Hematopoietic multipotent progenitor cell treated with erythropoietin and hydrocortisone succinate and interleukin-3 and kit ligand, for 6 days (in vitro differentiated cells): ENCODE data around the gene MACO1.
A peak's percentile ranks its signal among the peaks of the same experiment; 100 is the strongest.
"Not testable (repeated sequence)": the region's sequence is repeated elsewhere in the genome, so short reads cannot be mapped to it uniquely, and the experiment has no call there.

Experiments used
- DNase-seq: peaks from one replicate; pipeline ENCODE4 v3.0.0-alpha.2; 2015

Gene MACO1

DNA sequence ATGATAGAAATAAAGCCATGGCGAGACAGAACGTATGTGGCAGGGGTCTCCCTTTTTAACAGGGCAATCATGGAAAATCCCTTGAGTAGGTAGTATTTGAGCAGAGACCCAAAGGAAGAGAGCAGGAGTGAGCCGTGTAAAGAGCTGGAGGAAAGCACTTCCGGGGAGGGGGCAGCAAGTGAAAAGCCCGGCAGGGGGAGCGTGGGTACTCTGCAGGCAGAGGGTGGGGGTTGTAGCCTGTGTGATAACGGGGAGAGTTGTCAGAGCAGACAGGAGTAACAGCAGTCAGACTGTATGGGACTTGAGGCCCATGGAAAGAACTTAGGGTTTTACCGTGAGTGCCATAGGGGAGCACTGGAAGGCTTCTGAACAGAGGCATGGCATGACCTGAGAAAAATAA lies 61.6 kb downstream of the MACO1 start:
- DNase-seq: no peak

DNA sequence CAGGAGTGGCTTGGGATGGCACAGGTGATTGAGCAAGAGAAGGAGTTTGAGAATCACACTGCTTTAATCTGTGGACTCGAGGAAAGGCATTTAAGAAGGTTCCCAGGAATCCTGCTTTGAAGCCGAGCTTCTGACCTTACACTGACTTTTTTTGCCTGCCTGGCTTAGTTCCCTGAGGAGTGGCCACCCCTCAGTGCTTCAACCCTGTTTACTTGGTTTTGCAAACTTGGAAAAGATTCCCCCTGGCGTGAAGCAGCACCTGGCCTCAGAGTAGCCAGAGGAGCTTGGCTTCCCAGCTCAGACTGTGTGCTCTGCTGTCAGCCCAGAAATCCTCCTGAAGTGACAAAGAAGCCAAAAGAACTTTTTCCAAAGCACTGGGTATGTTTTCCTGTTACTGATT lies 64.3 kb downstream of the MACO1 start:
- DNase-seq: no peak

DNA sequence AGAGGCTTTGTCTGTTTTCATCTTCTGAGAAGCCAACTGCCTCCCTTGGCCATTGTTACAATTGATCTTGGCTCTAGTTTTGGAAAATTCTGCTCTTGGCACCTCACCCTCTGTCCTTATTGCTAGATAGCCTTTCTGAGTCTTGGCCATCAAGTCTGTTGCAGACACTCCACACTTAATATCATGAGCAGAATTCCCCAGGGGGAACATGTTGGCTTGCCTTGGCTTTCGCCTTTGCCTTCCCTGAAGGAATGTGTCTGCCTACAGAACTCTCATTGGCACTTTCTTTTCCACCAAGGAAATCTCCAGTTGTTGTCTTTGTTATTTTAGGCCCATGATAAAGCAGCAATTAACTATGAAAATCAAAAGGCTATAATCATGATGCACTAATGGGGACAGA lies 70.0 kb downstream of the MACO1 start:
- no peak for DNase-seq

DNA sequence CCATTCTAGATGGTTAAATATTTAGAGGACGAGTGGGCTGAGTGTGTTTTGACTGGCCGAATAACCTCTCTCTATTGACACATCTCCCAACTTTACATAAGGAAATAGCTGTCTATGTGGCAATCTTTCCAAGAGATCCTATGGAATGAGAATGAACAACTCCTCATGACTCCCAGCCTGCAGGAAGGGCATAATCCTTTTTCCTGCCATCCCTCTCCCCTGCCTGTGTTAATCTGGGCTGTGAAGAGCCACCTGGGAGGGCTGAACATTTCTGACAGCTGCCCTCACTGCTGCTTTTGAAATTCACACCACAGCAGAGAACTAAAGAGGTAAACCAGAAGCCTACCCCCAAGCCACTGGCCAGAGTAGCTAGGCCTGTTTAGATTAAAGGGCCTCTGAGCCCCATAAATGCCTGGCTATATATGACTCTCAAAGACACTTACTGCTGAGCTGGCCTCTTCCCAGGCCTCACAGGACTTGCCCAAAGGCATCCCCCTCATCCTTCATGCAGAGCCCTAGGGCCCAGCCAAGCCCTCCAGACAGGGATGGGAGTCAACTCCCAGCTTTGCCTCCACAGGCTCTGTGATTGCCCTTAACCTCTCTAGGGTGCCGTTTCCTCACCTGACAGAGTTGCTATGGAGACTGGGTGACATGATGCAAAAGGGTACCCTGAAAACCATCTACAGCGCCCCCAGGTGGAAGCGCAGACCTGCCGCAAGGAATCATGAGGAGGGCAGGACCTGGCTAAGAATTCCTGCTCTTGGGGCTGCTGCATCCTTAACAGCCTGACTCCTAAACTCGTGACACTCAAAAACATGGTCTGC lies 70.8 kb downstream of the MACO1 start:
- DNase-seq: peak; percentile 27

DNA sequence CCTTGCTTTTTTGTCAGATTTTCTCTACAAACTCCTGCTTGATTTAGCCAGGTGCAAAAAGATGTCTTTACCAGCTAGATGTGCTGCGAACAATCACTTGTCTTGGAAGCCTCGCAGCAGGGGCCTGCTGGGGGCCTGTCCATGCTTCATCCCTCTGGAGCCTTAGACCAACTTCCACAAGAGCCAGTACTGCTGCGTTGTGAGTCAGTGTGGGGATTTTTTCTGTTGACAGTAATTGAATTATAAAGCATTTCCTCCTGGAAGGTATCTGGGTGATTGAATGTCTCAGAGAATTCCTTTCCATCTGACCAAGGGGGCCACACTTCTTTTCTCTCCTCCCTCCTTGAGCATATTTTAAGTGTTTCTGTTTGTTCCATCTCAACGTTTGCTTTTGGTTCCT lies 72.3 kb downstream of the MACO1 start:
- DNase-seq: no peak

DNA sequence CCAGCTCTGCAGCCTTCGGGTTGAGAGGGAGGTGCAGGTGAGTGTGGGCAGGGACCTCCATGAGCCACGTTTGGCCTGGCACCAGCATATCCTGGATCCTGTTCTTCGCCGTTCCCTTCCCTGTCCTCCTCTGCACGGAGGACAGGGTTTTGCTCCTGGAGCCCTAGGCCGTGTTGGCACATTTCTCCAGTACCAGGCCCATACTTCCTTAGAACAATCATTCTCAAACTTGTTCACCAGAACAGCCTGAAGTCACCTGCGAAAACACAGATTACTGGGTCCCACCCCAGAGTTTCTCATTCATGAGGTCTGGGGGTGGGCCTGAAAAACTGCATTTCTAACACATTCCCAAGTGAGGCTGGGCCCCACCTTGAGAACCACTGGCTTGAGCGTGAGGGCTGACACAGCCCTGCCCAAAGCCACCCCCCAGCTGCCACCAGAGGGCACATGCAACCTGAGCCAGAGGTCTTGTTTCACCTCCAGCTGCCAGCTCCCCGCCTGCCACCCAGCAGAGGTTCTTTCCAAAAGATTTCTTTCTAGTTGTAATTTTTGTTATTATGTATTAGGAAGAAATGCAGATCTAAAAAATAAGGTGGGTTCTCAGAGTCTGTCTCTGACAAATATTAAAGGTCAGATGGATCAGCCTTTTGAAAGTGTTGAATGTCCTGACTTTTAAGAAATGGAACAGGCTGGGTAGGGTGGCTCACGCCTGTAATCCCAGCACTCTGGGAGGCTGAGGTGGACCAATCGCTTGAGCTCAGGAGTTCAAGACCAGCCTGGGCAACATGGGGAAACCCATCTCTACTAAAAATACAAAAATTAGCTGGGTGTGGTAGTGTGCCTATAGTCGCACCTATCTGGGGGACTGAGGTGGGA lies 73.1 kb downstream of the MACO1 start:
- DNase-seq: peak; percentile 76

DNA sequence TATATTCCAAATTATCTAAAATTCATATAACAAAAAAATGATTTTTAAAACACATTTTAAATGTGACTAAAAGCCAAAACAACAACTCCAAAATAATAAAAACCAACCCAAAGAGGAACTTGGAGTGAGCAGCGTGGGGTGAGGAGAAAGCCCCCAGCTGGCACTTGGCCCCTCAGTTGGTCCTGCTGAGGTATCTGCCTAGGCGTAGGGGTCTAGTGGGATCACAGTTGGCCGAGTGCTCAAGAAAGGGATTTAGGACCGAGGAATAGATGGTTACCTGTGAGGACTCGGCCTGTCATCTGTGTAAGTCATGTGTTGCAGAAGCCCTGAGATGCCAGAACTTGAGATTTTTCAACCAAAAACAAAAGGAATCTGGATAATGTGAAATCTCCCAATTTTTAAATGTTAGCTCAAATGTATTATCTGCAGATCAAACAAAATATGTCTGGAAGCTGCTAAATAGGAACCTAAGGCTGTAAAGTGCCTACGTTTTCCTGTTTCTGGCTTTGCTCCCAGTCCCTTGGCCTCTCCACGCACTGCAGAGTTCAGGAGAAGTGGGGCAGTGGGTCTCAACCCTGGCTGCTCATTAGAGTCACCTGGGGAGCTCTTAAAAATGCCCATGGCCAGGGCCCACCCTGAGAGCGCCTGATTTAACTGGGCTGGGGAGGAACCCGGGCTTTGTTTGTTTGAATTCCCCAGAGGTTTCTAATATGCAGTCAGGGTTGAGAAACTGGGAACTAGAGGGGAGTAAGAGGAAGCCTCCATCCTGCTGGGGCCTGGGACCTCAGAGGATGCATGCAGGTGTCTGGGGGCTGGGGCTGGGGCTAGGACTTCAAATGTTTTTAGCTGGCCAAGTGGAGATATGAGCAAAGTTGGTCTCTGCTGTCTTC lies 74.3 kb downstream of the MACO1 start:
- no peak for DNase-seq

DNA sequence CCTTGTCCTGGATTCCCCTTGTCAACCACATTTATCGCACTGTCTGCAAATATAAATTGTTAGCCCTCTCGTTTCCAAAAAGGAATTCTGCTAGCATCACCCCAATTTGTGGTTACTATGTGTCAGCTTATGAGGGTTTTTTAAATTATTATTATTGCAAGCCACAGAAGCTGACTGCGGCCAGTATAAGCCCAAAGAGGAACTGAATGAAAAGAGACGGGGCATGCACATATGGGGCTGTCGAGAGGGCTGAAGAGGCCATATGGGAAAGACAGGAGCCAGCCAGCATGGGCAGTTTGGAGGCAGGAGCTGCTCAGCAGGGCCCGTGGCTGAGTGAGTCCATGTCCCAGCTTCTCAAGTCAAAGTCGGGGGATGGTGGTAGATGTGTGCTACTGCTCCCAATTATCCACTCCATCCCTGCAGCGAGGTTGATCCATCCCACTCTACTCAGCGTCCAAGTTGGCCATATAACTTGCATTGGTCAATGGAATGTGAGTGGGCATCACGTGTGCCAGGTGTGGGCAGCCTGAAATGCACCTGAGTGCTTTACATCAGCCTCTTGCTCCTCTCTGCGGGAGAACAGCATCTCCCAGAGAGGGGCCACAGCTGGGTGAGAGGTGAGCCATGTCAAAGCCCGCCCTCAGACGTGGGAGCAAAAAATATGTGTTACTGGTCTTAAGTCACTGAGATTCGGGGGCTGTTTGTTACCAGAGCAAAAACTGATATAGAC lies 75.1 kb downstream of the MACO1 start:
- peak; percentile 26 for DNase-seq

DNA sequence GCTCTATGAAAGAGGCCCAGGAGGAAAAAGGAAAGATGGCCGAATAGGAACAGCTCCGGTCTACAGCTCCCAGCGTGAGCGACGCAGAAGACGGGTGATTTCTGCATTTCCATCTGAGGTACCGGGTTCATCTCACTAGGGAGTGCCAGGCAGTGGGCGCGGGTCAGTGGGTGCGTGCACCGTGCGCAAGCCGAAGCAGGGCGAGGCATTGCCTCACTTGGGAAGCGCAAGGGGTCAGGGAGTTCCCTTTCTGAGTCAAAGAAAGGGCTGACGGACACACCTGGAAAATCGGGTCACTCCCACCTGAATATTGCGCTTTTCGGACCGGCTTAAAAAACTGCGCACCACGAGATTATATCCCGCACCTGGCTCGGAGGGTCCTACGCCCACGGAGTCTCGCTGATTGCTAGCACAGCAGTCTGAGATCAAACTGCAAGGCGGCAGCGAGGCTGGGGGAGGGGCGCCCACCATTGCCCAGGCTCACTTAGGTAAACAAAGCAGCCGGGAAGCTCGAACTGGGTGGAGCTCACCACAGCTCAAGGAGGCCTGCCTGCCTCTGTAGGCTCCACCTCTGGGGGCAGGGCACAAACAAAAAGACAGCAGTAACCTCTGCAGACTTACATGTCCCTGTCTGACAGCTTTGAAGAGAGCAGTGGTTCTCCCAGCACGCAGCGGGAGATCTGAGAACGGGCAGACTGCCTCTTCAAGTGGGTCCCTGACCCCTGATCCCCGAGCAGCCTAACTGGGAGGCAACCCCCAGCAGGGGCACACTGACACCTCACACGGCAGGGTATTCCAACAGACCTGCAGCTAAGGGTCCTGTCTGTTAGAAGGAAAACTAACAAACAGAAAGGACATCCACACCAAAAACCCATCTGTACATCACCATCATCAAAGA lies 76.1 kb downstream of the MACO1 start:
- DNase-seq: not testable (repeated sequence)

DNA sequence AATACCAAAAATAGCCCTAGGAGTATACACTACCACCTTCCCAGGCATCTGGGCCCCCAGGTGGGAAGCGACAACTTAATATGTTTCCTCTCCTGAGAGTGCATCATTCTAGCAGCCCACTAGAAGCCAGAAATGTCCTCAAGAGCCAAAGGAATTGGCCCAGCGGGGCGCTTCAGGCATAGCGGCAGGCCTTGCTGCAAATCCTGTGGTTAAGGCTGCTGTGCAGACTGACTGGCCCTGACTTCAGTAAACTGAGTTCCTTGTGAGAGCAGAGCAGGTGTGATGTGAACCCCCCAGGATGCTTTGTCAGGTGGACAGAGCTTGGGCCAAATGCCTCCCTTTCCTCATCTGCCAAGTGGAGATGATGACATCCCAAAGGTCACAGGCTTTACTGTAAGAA lies 83.0 kb downstream of the MACO1 start:
- no peak for DNase-seq

DNA sequence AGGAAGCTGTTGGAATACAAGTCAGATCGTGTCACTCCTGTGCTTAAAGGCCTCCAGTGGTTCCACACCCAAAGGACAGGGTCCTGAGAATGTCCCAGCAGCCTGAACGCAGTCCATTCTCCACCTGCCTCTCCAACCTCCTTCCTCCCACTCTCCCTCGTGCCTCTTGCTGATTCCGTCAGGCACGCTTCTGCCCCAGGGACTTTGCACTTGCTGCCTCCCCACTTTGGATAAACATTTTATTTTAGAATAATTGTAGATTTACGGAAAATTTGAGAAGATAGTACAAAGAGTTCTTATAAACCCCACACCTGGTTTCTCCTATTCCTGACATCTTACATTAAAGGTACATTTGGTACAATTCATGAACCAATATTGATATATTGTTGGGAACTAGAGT lies 84.3 kb downstream of the MACO1 start:
- DNase-seq: no peak

DNA sequence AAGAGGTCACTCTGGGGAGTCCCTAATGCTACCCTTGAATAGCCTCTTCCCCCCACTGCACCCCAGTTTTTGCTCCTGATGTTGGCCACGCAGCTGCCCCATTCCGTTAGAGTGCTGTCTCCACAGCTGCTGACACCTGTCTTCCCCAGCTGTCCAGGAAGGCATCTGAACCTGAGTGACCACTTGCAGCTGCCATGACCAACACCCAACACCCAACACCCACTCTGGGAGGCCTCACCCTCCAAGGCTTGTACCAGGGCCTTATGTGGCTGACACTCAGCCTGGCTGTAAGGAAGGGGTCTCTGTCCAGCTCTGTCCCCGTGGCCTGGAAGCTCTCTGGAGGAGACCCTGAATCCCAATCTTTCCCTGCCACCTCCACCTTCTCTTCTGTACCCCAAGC lies 86.0 kb downstream of the MACO1 start:
- no peak for DNase-seq

DNA sequence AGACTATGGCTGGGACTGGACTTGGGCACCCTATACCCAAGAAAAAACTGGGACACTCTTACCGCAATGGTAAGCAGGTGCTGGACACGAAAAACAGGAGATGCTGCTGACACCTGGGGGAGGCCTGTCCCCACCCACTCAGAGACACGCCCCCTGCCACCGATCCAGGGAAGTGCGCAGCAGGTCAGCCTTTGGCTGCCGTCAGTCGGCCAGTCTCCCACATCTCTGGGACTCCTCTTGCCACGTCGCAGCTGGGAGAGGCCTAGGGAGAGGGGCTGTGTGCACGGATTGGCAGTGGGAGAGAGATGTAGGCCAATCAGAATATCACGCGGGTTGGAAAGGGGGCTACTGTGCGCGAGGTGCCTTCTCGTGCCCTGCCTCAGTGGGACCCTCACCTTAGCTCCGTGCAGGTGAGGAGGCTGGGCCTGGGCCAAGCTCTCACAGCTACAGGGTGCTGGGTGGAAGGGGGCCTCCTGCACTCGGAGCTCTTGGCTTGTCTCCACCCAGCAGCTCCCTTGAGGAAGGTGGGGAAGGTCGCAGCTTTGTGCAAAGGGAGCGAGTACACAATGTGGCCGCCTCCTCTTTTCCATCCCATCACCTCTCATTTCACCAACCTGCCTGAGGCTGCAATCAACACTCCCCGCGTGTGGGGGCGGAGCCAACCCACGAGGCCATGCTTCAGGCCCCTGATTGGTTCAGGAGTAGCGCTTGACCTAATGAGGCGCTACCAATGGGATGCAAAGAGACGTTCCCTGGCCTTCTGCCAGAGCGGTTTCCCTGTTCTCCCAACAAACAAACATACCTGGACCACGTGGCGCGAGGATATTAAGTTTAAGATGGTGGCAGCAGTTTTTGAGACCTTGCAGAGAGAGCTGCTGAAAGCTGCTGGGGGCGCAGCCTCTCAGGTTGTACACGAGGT lies 87.0 kb downstream of the MACO1 start:
- DNase-seq: no peak

DNA sequence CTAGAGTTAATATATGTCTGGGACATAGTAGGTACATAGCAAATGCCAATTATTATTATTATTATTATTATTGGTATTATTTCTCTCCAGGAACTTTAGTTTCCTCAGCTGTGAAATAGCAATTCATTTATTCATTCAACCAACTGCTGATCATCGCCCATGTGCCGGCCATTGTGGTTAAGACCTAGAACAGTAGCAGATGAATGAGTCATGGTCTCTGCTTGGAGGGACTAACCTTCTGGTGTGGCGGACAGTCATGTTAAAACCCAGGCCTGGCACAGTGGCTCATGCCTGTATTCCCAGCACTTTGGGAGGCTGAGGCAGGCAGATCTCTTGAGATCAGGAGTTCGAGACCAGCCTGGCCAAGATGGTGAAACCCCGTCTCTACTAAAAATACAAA lies 88.9 kb downstream of the MACO1 start:
- DNase-seq: no peak

DNA sequence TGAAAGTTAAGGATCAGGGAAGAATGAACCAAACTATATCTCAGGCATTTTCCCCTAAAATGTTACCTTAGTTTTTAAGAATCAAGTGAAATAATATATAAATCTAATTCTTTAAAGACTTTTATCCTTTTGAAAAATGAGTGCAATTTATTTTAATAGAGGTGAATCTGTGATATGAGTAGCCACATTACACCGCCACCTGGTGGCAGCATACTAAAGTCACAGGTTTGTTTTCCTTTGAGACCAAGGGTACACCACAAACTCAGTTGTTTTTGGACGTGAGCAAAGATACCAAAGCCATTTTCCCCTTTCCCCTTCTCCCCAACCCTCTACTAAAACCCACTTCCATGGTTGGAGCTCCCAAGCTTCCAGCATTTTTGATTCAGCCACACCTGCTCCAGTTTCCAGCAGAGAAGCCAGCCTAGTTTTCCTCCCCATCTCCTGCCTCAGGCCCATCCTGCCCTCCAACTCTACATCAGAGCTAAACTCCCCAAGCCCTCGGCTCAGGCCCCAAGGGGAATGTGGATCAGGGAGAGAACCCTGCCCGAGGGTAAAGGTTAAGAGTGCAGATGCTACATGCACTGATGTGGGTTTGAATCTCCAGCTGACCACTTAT lies 89.9 kb downstream of the MACO1 start:
- peak; percentile 87 for DNase-seq

DNA sequence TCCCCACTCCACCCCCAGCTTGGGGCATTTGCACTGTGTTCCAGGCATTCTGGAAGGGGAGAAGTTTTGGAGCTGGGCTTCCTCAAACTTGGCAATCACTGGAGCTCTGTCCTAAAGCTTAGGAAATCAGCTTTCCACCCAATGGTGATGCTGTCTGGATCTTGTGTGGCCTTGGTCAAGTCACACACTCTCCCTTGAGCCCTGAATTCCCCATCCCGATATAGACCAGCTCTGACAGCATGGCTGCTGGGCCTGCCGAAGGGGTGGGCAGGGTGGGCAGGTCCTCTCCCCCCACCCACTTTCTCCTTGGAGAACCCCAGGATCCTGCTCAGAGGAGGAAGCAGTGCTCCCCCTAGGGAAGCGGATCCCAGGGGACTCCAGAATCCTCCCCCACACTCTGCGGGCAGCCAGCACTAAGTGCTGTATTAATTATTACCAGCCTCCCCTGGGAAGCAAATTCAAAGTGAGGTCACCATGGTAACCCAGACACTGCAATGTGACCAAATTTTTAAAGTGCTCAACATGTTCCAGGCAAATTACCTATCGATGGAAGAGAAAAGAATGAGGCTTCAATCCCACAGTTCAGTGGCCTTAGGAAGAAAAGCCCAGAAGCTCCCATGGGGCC lies 91.4 kb downstream of the MACO1 start:
- DNase-seq: no peak

DNA sequence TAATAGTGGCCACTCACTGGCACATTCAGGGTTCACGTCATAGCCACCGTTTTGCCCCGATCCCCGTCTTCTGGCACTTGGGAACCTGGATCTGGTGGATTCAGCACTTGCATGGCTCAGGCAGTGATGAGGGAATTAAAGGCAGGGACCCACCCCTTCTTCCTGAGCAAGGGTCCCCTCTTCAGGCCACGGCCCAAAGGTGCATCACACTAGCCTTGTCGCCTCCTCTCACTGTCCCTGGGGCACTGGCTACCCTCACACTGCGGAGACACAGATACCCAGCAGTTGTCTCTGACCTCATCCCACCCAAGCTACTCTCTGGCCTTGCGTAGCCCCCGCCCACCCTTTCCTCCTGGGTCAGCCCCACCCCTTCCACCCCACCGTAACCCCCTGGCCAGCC lies 92.8 kb downstream of the MACO1 start:
- peak; percentile 58 for DNase-seq

DNA sequence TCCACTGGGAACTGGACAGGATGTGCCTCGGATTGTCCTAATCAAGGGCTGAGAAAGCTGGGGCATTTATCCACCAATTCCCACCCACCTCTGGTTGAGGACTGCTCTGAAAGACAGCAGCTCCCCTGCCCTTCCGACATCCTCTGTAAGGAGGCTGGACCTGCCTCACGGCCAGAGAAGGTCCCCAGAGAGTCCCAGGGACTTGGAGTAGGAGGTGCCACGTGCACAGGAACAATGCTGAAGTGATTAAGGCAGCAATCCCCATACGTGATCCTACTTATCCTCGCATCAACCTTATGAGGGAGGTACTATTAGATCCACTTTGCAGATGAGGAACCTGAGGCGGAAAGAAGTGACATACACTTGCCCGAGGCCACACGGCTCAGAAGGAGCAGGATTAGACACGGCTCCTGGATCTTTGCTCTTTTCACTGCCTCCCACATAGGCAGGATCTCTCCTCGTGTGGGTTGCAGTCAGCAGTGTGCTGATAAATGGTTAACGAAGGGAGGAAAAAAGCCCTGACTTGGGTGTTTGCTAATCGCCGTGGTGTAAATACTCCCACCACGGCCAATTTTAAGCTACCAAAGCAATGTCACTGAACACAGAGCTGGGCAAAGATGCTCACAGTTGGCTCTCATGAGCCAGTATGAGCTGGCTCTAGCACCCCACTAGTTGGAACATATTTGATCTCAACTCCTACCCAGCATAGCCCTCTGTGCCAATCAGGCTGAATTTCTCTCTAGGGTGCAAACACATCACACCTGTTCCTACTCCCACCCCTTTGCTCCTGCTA lies 94.1 kb downstream of the MACO1 start:
- no peak for DNase-seq

DNA sequence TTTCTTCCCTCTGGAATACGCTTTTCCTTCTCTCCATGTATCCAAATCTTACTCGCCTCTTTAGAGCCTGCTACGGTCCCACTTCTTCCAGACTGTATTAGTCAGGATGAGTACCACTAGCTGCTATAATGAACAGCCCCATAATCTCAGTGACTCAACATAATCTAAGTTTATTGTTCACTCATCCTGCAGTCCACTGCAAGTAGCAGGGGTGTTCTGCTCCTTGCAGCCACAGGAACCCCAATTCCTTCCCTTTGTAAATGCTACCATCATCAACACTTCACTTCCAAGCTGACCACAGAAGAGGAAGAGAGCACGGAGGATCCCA lies 94.6 kb downstream of the MACO1 start:
- DNase-seq: no peak
